GM03348 (cell line): ENCODE results near the gene TGFBRAP1.
A peak's percentile ranks its signal among the peaks of the same experiment; 100 is the strongest.
"Not testable (repeated sequence)": the region's sequence is repeated elsewhere in the genome, so short reads cannot be mapped to it uniquely, and the experiment has no call there.

Source experiments
- DNase-seq: peaks from one replicate; pipeline ENCODE4 v3.0.0; 2012; ENCODE audit warnings: low spot score

The TGFBRAP1 gene

GRCh38 chr2:105271393-105272045, 58.0 kb downstream of the TGFBRAP1 start:
- DNase-seq: no peak

GRCh38 chr2:105269426-105269825, 60.1 kb downstream of the TGFBRAP1 start:
- no peak for DNase-seq

GRCh38 chr2:105262651-105263091, 66.9 kb downstream of the TGFBRAP1 start:
- peak; percentile 20 for DNase-seq

- peak; percentile 93 for DNase-seq
These were observed 68.5 kb downstream of the TGFBRAP1 start for GRCh38 chr2:105261061-105261460.

GRCh38 chr2:105258835-105259350, 70.6 kb downstream of the TGFBRAP1 start:
- no peak for DNase-seq

GRCh38 chr2:105257981-105258380, 71.6 kb downstream of the TGFBRAP1 start:
- DNase-seq: peak; percentile 64

GRCh38 chr2:105256431-105257047, 73.0 kb downstream of the TGFBRAP1 start:
- DNase-seq: no peak

GRCh38 chr2:105255979-105256378, 73.6 kb downstream of the TGFBRAP1 start:
- no peak for DNase-seq

- no peak for DNase-seq
These were observed 74.9 kb downstream of the TGFBRAP1 start for GRCh38 chr2:105254531-105255210.

- no peak for DNase-seq
These were observed 77.3 kb downstream of the TGFBRAP1 start for GRCh38 chr2:105252271-105252670.

GRCh38 chr2:105251016-105251648, 78.4 kb downstream of the TGFBRAP1 start:
- DNase-seq: not testable (repeated sequence)

- no peak for DNase-seq
These were observed 79.6 kb downstream of the TGFBRAP1 start for GRCh38 chr2:105249891-105250290.

- DNase-seq: no peak
These were observed 80.4 kb downstream of the TGFBRAP1 start for GRCh38 chr2:105249181-105249580.

GRCh38 chr2:105248316-105249070, 81.0 kb downstream of the TGFBRAP1 start:
- peak; percentile 27 for DNase-seq

- no peak for DNase-seq
These were observed 85.1 kb downstream of the TGFBRAP1 start for GRCh38 chr2:105244451-105244850.

- DNase-seq: no peak
These were observed 85.6 kb downstream of the TGFBRAP1 start for GRCh38 chr2:105243961-105244360.

- DNase-seq: no peak
These were observed 87.1 kb downstream of the TGFBRAP1 start for GRCh38 chr2:105242286-105242993.

GRCh38 chr2:105241443-105241842, 88.1 kb downstream of the TGFBRAP1 start, which contains the start of gene GPR45:
Gene GPR45 (plus strand): TSS chr2:105241743. CDS start chr2:105241859, 116 bp downstream.
- no peak for DNase-seq

GRCh38 chr2:105239924-105240323, 89.6 kb downstream of the TGFBRAP1 start:
- peak; percentile 92 for DNase-seq

- DNase-seq: no peak
These were observed 90.8 kb downstream of the TGFBRAP1 start for GRCh38 chr2:105238664-105239240.
